H1 (cell line): Measurements from ENCODE around the gene LARP4B. TPM values are rescaled to one million over a fixed set of nuclear protein-coding genes. Genes with fewer than 3 reads are reported as not detected.

Source experiments
- CTCF ChIA-PET: fragments of 300-600 bp; sonication (Branson Sonifier 250); formaldehyde crosslinking; loops from one replicate; lab custom pipeline; 2021; ENCODE audit not compliant: partially characterized antibody; lab: Charles Lee
- POLR2A ChIA-PET: fragments of 300-600 bp; sonication (Branson Sonifier 250); formaldehyde crosslinking; loops from one replicate; lab custom pipeline; 2021; ENCODE audit warnings: inconsistent platforms; ENCODE audit not compliant: partially characterized antibody; lab: Charles Lee
- DNase-seq, 2 experiments: peaks; one replicate each; pipeline versions ENCODE4 v3.0.0 to v3.0.0-alpha.2; 2010 to 2022; ENCODE audit warnings: low spot score in 2 of 2, low read depth in 1 of 2, mixed read lengths in 1 of 2
- FAIRE-seq: peaks from 2 replicates; lab custom pipeline; 2011; peaks lifted over from hg19 to GRCh38; lab: Jason Lieb, UNC
- H2AFZ ChIP-seq: 2 replicates; pipeline ENCODE4 v1.8.1; 2012; ENCODE audit warnings: low read length, inconsistent platforms
- H2AK5ac ChIP-seq: 2 replicates; pipeline ENCODE4 v1.6.1; 2013; ENCODE audit warnings: low read depth, low read length
- H2BK120ac ChIP-seq: replicated peaks from 2 replicates; pipeline ENCODE3; 2013; ENCODE audit warnings: low read depth, low read length, inconsistent platforms
- H2BK12ac ChIP-seq: 2 replicates; pipeline ENCODE4 v1.6.1; 2013; ENCODE audit warnings: low read depth, low read length
- H2BK15ac ChIP-seq: 2 replicates; pipeline ENCODE4 v1.6.1; 2013; ENCODE audit warnings: low read length
- H2BK20ac ChIP-seq: 2 replicates; pipeline ENCODE4 v1.6.1; 2013; ENCODE audit warnings: low read length
- H2BK5ac ChIP-seq: 2 replicates; pipeline ENCODE4 v1.6.1; 2013; ENCODE audit warnings: low read depth, low read length
- H3K14ac ChIP-seq: 2 replicates; pipeline ENCODE4 v1.6.1; 2013; ENCODE audit warnings: inconsistent platforms; ENCODE audit not compliant: insufficient read length
- H3K18ac ChIP-seq: 2 replicates; pipeline ENCODE4 v1.6.1; 2013; ENCODE audit warnings: low read length; ENCODE audit errors: extremely low read depth
- H3K23ac ChIP-seq: 2 replicates; pipeline ENCODE4 v1.6.1; 2013; ENCODE audit warnings: inconsistent platforms; ENCODE audit not compliant: insufficient read length
- H3K23me2 ChIP-seq: 2 replicates; pipeline ENCODE4 v1.6.1; 2013; ENCODE audit warnings: low read depth, low read length
- H3K27ac ChIP-seq: 2 replicates; pipeline ENCODE4 v1.6.1; 2011; ENCODE audit warnings: low read depth, low read length, inconsistent platforms
- H3K27me3 ChIP-seq, 4 experiments: replicated peaks in 1 of 4; 1 replicate in 1 of 4; 2 replicates in 3 of 4; pipeline versions ENCODE4 v1.6.1 to v1.8.1; 2011 to 2013; ENCODE audit warnings: low read length in 3 of 4, mild to moderate bottlenecking in 3 of 4, inconsistent platforms in 2 of 4, mixed read lengths in 2 of 4, moderate library complexity in 1 of 4; ENCODE audit not compliant: control insufficient read depth in 3 of 4, insufficient read depth in 3 of 4; ENCODE audit errors: extremely low read depth in 1 of 4
- H3K36me3 ChIP-seq, 4 experiments: 2 replicates each; pipeline versions ENCODE4 v1.6.1 to v1.8.1; 2011 to 2013; ENCODE audit warnings: mild to moderate bottlenecking in 4 of 4, low read length in 3 of 4, moderate library complexity in 2 of 4, control low read depth in 1 of 4, inconsistent platforms in 1 of 4; ENCODE audit not compliant: insufficient read depth in 4 of 4, control insufficient read depth in 2 of 4
- H3K4ac ChIP-seq: replicated peaks from 2 replicates; pipeline ENCODE3; 2013; ENCODE audit warnings: low read length, low read depth, mixed read lengths, inconsistent platforms; ENCODE audit not compliant: insufficient read length
- H3K4me1 ChIP-seq, 4 experiments: replicated peaks in 1 of 4; 1 replicate in 1 of 4; 2 replicates in 3 of 4; pipeline versions ENCODE4 v1.6.1 to v1.8.1; 2011 to 2013; ENCODE audit warnings: low read length in 3 of 4, inconsistent platforms in 2 of 4, mixed read lengths in 1 of 4; ENCODE audit not compliant: insufficient read depth in 4 of 4, control insufficient read depth in 3 of 4
- H3K4me2 ChIP-seq, 2 experiments: 2 replicates each; pipeline versions ENCODE4 v1.6.1 to v1.8.1; 2011 to 2013; ENCODE audit warnings: low read depth in 2 of 2, low read length in 2 of 2, control low read depth in 1 of 2, inconsistent platforms in 1 of 2, mild to moderate bottlenecking in 1 of 2; ENCODE audit not compliant: insufficient read depth in 1 of 2
- H3K4me3 ChIP-seq, 4 experiments: fragments of 200-600, 300-600 bp in 1 of 4; sonication (generic), shearing (Covaris generic), sonication (Bioruptor Twin) in 1 of 4; 2 replicates each; pipeline versions ENCODE4 v1.5.1 to v1.8.1; 2011 to 2016; ENCODE audit warnings: low read length in 4 of 4, low read depth in 3 of 4, control low read depth in 2 of 4, inconsistent platforms in 2 of 4, mild to moderate bottlenecking in 2 of 4, mixed read lengths in 1 of 4, moderate library complexity in 1 of 4; ENCODE audit not compliant: insufficient read depth in 2 of 4; ENCODE audit errors: extremely low read depth in 1 of 4
- H3K56ac ChIP-seq: replicated peaks from 2 replicates; pipeline ENCODE3; 2013; ENCODE audit warnings: low read depth, mild to moderate bottlenecking, mixed read lengths, low read length, inconsistent platforms; ENCODE audit not compliant: insufficient read length
- H3K79me1 ChIP-seq: 2 replicates; pipeline ENCODE4 v1.6.1; 2013; ENCODE audit warnings: low read depth, low read length, control low read depth
- H3K79me2 ChIP-seq, 2 experiments: 2 replicates each; pipeline versions ENCODE4 v1.6.1 to v1.8.1; 2012 to 2013; ENCODE audit warnings: low read length in 2 of 2, mild to moderate bottlenecking in 2 of 2, inconsistent platforms in 1 of 2; ENCODE audit not compliant: insufficient read depth in 2 of 2, control insufficient read depth in 1 of 2
- H3K9ac ChIP-seq, 4 experiments: replicated peaks in 1 of 4; 1 replicate in 1 of 4; 2 replicates in 3 of 4; pipeline versions ENCODE4 v1.6.1 to v1.8.1; 2011 to 2013; ENCODE audit warnings: low read depth in 3 of 4, low read length in 3 of 4, control low read depth in 2 of 4, mild to moderate bottlenecking in 2 of 4, moderate library complexity in 2 of 4, inconsistent platforms in 1 of 4; ENCODE audit errors: extremely low read depth in 1 of 4
- H3K9me3 ChIP-seq, 2 experiments: 2 replicates each; pipeline versions ENCODE4 v1.6.1 to v1.8.1; 2012 to 2013; ENCODE audit warnings: mild to moderate bottlenecking in 2 of 2, moderate library complexity in 2 of 2, control low read depth in 1 of 2, inconsistent platforms in 1 of 2, low read depth in 1 of 2, low read length in 1 of 2, mixed read lengths in 1 of 2; ENCODE audit not compliant: insufficient read depth in 2 of 2
- H4K20me1 ChIP-seq, 2 experiments: replicated peaks in 1 of 2; 2 replicates each; pipeline versions ENCODE3 to v1.8.1; 2011 to 2013; ENCODE audit warnings: inconsistent platforms in 2 of 2, low read length in 2 of 2, mild to moderate bottlenecking in 1 of 2; ENCODE audit not compliant: insufficient read depth in 2 of 2, control insufficient read depth in 1 of 2
- H4K5ac ChIP-seq: 2 replicates; pipeline ENCODE4 v1.6.1; 2013; ENCODE audit warnings: low read length, low read depth, mixed read lengths, inconsistent platforms; ENCODE audit not compliant: insufficient read length
- H4K8ac ChIP-seq: 2 replicates; pipeline ENCODE4 v1.8.0; 2013; ENCODE audit warnings: mild to moderate bottlenecking, moderate library complexity, low read length, inconsistent platforms; ENCODE audit not compliant: insufficient read depth; ENCODE audit errors: extremely low read depth
- H4K91ac ChIP-seq: replicated peaks from 2 replicates; pipeline ENCODE3; 2013; ENCODE audit warnings: low read length, mixed read lengths, inconsistent platforms; ENCODE audit not compliant: insufficient read length
- ATF2 ChIP-seq: IDR thresholded peaks from 2 replicates; pipeline ENCODE4 v1.6.1; 2012; ENCODE audit warnings: low read length, inconsistent platforms
- BRCA1 ChIP-seq: IDR thresholded peaks from 2 replicates; pipeline ENCODE4 v1.6.1; 2012; ENCODE audit warnings: low read depth, low read length, improper control_type of control experiment
- CTBP2 ChIP-seq: IDR thresholded peaks from 2 replicates; pipeline ENCODE4 v1.7.0; 2011; ENCODE audit warnings: borderline replicate concordance, mild to moderate bottlenecking, moderate library complexity, mixed read lengths, low read length; ENCODE audit not compliant: insufficient read depth, insufficient read length
- GTF2F1 ChIP-seq: IDR thresholded peaks from 2 replicates; pipeline ENCODE4 v1.6.1; 2012; ENCODE audit warnings: low read depth, low read length, improper control_type of control experiment, borderline replicate concordance
- JUN ChIP-seq: IDR thresholded peaks from 2 replicates; pipeline ENCODE4 v1.6.1; 2011; ENCODE audit warnings: low read depth, mild to moderate bottlenecking, improper control_type of control experiment, low read length
- NANOG ChIP-seq: IDR thresholded peaks from 2 replicates; pipeline ENCODE4 v1.6.1; 2011; ENCODE audit warnings: low read length, low read depth, mild to moderate bottlenecking, inconsistent platforms; ENCODE audit not compliant: insufficient read depth, poor library complexity, severe bottlenecking
- POLR2AphosphoS5 ChIP-seq: IDR thresholded peaks from 2 replicates; pipeline ENCODE4 v1.6.1; 2011; ENCODE audit warnings: low read depth, low read length
- SIN3A ChIP-seq, 2 experiments: IDR thresholded peaks in 1 of 2; conservative IDR thresholded peaks in 1 of 2; 2 replicates each; pipeline ENCODE4 v1.6.1; 2011 to 2012; ENCODE audit warnings: low read length in 2 of 2, improper control_type of control experiment in 1 of 2, low read depth in 1 of 2, mild to moderate bottlenecking in 1 of 2
- SIX5 ChIP-seq: IDR thresholded peaks from 2 replicates; pipeline ENCODE4 v1.6.1; 2011; ENCODE audit warnings: mild to moderate bottlenecking, low read depth, low read length
- SRF ChIP-seq: IDR thresholded peaks from 2 replicates; pipeline ENCODE4 v1.6.1; 2011; ENCODE audit warnings: mild to moderate bottlenecking, low read depth, low read length, moderate library complexity
- TBP ChIP-seq: IDR thresholded peaks from 2 replicates; pipeline ENCODE4 v1.6.1; 2011; ENCODE audit warnings: low read depth, low read length, improper control_type of control experiment
- TCF12 ChIP-seq: IDR thresholded peaks from 2 replicates; pipeline ENCODE4 v1.6.1; 2011; ENCODE audit warnings: low read depth, mild to moderate bottlenecking, low read length
- WGBS, 2 experiments: shearing (Covaris generic) in 1 of 2; methylation state at CpG; one replicate each; pipeline versions ENCODE4 v1.1.6 to v1.1.7; 2013 to 2015; ENCODE audit warnings: low lambda C conversion rate in 2 of 2, mixed read lengths in 2 of 2, inconsistent platforms in 1 of 2, low coverage in 1 of 2, missing lambda C conversion rate in 1 of 2; ENCODE audit not compliant: insufficient replicate concordance in 2 of 2, insufficient coverage in 1 of 2, insufficient read length in 1 of 2; ENCODE audit errors: extremely low coverage in 1 of 2, missing lambda C conversion rate in 1 of 2; 5-methylcytosine and 5-hydroxymethylcytosine counted together
- polyA plus RNA-seq, 7 experiments: library from polyadenylated mRNA; depleted of rRNA in 3 of 7; stranded (reverse) in 5 of 7; unstranded in 2 of 7; fragments of >200 nt in 5 of 7; fragments of 200-250 nt in 2 of 7; gene quantifications; 1 replicate in 5 of 7; 2 replicates in 1 of 7; 4 replicates in 1 of 7; pipeline versions ENCODE4 v1.2.1 to v1.2.3, GENCODE V29; 2011 to 2013; ENCODE audit warnings: missing spikeins in 2 of 7, mixed read lengths in 2 of 7
- total RNA-seq: library from RNA; stranded (reverse); fragmentation: NEBNext Ultra II Directional; extraction: Animal tissue kit (Norgen Biotek cat#: 25700); gene quantifications from 2 replicates; pipeline ENCODE4 v1.2.1, GENCODE V29; 2021

The LARP4B gene
- total and polyA plus RNA-seq, 2 of the 8 experiments (the other 6 are each of a cell fraction or from before 2014, with no cell fraction given) = 20.1 to 78.6 TPM

GRCh38 chr10:792792-793100 is 138.8 kb downstream of the LARP4B start:
- no peak overlapping the region for H4K8ac ChIP-seq
- no peak overlapping the region for H3K18ac ChIP-seq
- H4K91ac ChIP-seq = no peak overlapping the region
- CTCF ChIA-PET = interaction anchor here (0.6 to 1.4 kb wide), 4 partner anchors 17 to 393 kb away, joined by 3 to 4 read pairs (median 3); no protein-coding TSS in a partner anchor
- no peak overlapping the region for H2AFZ ChIP-seq
- no peak overlapping the region for H3K14ac ChIP-seq
- no peak overlapping the region for H2BK20ac ChIP-seq
- H2BK15ac ChIP-seq = no peak overlapping the region
- H2BK120ac ChIP-seq = no peak overlapping the region
- H4K20me1 ChIP-seq = peaks cover 0 to 2% of the 10 kb centered on the region in 2 experiments
- DNase-seq = no peak
- H3K79me1 ChIP-seq = no peaks in the 10 kb centered on the region
- no peak overlapping the region for H2BK5ac ChIP-seq
- H3K36me3 ChIP-seq = no peaks in the 10 kb centered on the region
- H3K9me3 ChIP-seq = peaks cover 13 to 15% of the 10 kb centered on the region in 2 experiments; a peak in 3 of 4 replicates
- peaks cover 0 to 4% (median 0%) of the 10 kb centered on the region in 4 experiments; a peak in 2 of 7 replicates for H3K27me3 ChIP-seq
- H3K23me2 ChIP-seq = no peaks in the 10 kb centered on the region
- no peak overlapping the region for H4K5ac ChIP-seq
- POLR2A ChIA-PET = no interaction called here
- H3K9ac ChIP-seq = no peak overlapping the region
- H3K23ac ChIP-seq = no peak overlapping the region
- H3K4me2 ChIP-seq = no peak overlapping the region
- no peaks in the 10 kb centered on the region for H3K79me2 ChIP-seq
- no peak for FAIRE-seq
- H2AK5ac ChIP-seq = no peak overlapping the region
- H3K4me1 ChIP-seq = peaks cover 0 to 3% (median 0%) of the 10 kb centered on the region in 4 experiments; a peak in 3 of 7 replicates
- WGBS, 2 experiments = 77% methylated on average over 3 of the region's 3 CpGs; no CpG with 5 or more reads in 1 of the 2 experiments
- no peak overlapping the region for H2BK12ac ChIP-seq
- no peak overlapping the region for H3K27ac ChIP-seq
- no peak overlapping the region for H3K56ac ChIP-seq
- H3K4ac ChIP-seq = no peak overlapping the region
- H3K4me3 ChIP-seq = no peak overlapping the region
- TF ChIP-seq NANOG (no peak), GTF2F1 (no peak), TCF12 (no peak), SIN3A (conservative IDR thresholded peaks at IDR 0.05 in 1 of 2, IDR thresholded peaks at IDR 0.05 in 1 of 2; ENCODE audit: low read depth in 1 of 2, low read length in 2 of 2) (no peak), ATF2 (no peak), JUN (no peak), POLR2AphosphoS5 (no peak), SIX5 (no peak), BRCA1 (no peak), TBP (no peak), SRF (no peak), CTBP2 (no peak)
